Transverse colon (tissue), 3 donors: ENCODE data around the gene CDKN1A.

Experiments
- EP300 ChIP-seq: sonication (generic); formaldehyde crosslinking; IDR thresholded peaks from one replicate; pipeline ENCODE4 v1.6.1; 2017; ENCODE audit warnings: antibody characterized with exemption, low read depth
- POLR2AphosphoS5 ChIP-seq, 3 donors: sonication (generic); formaldehyde crosslinking; IDR thresholded peaks; one replicate each; pipeline ENCODE4 v1.6.1; 2016; ENCODE audit warnings: antibody characterized with exemption in 3 of 3

DNA sequence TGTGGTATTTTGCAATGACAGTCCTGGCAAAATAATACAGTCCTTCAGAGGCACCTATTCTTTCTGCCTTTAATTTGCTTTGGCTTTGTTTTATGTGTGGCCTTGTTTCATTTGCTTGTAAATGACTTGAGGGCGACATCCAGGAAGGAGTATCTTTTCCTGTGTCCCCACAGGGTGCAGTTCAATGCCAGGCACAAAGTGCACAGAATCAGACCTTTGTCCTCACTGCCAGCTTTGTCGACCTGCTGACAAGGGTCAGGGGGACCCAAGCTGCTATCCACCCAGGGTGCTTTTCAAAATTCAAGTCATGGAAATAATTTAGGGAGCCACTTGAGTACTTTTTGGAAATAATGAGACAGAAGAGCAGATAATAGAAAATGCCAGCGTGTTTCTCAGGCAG, 37.0 kb upstream of the CDKN1A start:
- TF ChIP-seq EP300, result no peak
- no peak for TF ChIP-seq POLR2AphosphoS5 (IDR thresholded peaks at IDR 0.05)
